Melanocyte of skin (primary cell): Measurements from ENCODE around the gene C21orf58. TPM values are rescaled to one million over a fixed set of nuclear protein-coding genes. Genes with fewer than 3 reads are reported as not detected.

Experiments used
- total RNA-seq, 2 donors: library from RNA; depleted of rRNA; stranded (reverse); fragments of >200 nt; gene quantifications; 2 replicates each; pipeline ENCODE4 v1.2.3, GENCODE V29; 2012

Gene C21orf58
- 1 to 10 TPM; 5.5 to 8.0 TPM for total RNA-seq

GRCh38 chr21:46323710-46324389 lies at the start of gene C21orf58, which contains the start of gene PCNT:
Gene C21orf58, minus strand, starts transcription at chr21:46323870. Its CDS starts 1,132 bp downstream, at chr21:46322738.
Gene PCNT, plus strand, starts transcription at chr21:46324156. Its CDS starts 73 bp downstream, at chr21:46324229.

GRCh38 chr21:46285761-46286647 lies 37.7 kb downstream of the C21orf58 start, which contains the start of gene YBEY:
Gene YBEY, plus strand, starts transcription at chr21:46286342. Its CDS starts 572 bp downstream, at chr21:46286914.

DNA sequence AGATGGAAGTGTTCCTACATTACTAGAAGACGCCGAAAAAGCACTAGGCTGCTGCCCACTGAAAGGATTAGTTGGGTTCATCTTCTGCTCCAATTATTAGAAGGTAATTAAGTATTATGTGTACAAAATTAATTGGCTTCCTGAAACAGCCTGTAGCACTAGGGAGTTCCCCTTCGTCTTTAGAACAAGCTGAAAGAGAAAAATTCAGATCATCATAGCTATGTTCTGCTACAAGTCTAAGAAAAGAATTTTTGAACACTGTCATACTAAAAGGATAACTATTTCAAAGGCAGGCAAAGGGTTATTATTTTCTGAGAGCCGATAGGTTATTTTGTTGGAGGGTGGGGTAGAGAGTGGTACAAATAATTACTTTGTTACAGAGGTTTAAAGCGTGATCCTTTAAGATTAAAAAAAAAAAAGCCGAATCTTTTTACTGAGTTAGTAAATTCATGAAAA lies 38.4 kb downstream of the C21orf58 start, which contains the start of gene MCM3AP:
Gene MCM3AP (minus strand): TSS at position 406 of the 456 bp plus-strand sequence. CDS start 325 bp downstream, at position 81.

Other genes with a start within 250 kb of the C21orf58 start
- gene COL6A2, start 225.8 kb downstream of the C21orf58 start, total RNA-seq: 10 to 100 TPM in 1 of 2 donors, 1 to 10 TPM in 1; 5.5 to 11.7 TPM
- gene FTCD, start 168.3 kb downstream of the C21orf58 start, total RNA-seq: not detected
- 1 to 10 TPM; 3.1 to 6.3 TPM for gene SPATC1L, start 139.4 kb downstream of the C21orf58 start, total RNA-seq
- gene LSS, start 95.1 kb downstream of the C21orf58 start, total RNA-seq: 100 to 1,000 TPM in 1 of 2 donors, 10 to 100 TPM in 1; 86.9 to 307 TPM
- gene MCM3AP, start 38.3 kb downstream of the C21orf58 start, total RNA-seq: 10 to 100 TPM; 58.2 to 79.6 TPM
- gene YBEY, start 37.5 kb downstream of the C21orf58 start, total RNA-seq: 10 to 100 TPM in 1 of 2 donors, 1 to 10 TPM in 1; 7.3 to 10.3 TPM
- gene PCNT, start 286 bp upstream of the C21orf58 start, total RNA-seq: 10 to 100 TPM; 15.7 to 16.9 TPM
- gene DIP2A, start 135.0 kb upstream of the C21orf58 start, total RNA-seq: 10 to 100 TPM; 23.3 to 23.4 TPM